NCI-H1930 (cell line): ENCODE results near the gene POM121C.
"Not testable (repeated sequence)": the region's sequence is repeated elsewhere in the genome, so short reads cannot be mapped to it uniquely, and the experiment has no call there.

ENCODE experiments used
- DNase-seq, 2 experiments: peaks; one replicate each; lab custom pipeline; 2025; lab: John Stamatoyannopoulos, UW

Gene POM121C

GRCh38 chr7:75423481-75423880 lies 62.6 kb downstream of the POM121C start:
- DNase-seq, result not testable (repeated sequence)

GRCh38 chr7:75421798-75422710 lies 64.0 kb downstream of the POM121C start:
- not testable (repeated sequence) for DNase-seq

DNA sequence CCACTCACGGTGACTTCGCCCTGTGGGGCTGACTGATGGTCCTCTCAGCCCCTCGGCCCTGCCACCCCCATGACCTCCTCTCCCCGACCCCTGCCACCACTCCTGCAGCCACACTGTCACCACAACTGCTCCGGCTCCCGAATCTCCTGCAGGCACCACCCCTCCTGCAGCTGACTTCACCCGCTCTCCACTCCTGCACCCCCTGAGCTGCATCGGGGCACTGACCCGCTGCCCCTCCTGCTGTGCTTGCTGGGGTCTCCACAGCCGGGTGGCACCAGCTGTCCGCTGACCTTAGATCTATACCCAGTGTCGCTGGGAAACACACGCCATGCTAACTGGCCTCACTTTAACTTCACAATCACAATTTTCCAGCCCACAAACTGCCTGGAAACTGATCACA lies 65.9 kb downstream of the POM121C start:
- not testable (repeated sequence) for DNase-seq

DNA sequence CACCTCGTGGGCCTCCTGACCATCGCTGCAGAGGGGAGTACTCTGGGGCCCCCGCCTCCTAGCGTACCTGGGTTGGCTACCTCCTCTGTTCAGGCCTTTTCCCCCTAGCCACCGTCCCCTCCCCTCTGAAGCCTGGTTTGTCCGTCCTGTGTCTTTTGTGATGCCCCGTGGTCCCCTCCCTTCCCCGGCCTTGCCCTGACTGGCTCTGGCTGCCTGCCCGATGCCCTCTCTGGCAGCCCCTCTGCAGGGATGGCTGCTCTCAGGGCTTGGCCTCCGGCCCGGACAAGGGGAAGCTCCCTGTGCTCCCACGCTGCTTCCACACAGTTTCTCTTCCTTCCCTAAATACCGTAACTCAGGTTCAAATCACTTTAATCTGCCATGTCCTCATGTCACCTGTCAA lies 66.4 kb downstream of the POM121C start:
- DNase-seq, result not testable (repeated sequence)

DNA sequence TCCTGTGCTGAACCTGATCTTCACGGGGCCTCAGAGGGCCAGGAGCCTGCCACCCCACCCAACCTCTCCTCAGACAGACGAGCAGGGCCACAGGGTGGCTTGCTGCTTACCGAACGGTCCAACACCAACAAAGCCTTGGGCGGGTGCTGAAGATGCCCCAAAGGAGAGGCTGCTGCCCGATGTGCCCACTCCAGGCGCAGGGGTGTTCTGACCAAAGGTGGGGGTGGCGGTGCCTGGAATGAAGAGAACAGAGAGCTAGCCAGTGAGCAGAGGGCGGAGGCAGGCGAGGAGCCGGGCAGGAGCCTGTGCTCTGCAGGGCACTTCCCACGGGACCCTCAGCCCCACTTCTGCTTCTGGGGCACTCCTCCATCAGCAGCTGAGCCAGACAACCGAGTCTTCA lies 66.9 kb downstream of the POM121C start:
- not testable (repeated sequence) for DNase-seq

GRCh38 chr7:75418292-75418858 lies 67.7 kb downstream of the POM121C start:
- not testable (repeated sequence) for DNase-seq

GRCh38 chr7:75416787-75417186 lies 69.3 kb downstream of the POM121C start:
- not testable (repeated sequence) for DNase-seq

GRCh38 chr7:75415829-75416373 lies 70.2 kb downstream of the POM121C start:
- not testable (repeated sequence) for DNase-seq

- not testable (repeated sequence) for DNase-seq
Measured at GRCh38 chr7:75415428-75415817, 70.7 kb downstream of the POM121C start.

- not testable (repeated sequence) for DNase-seq
Measured at GRCh38 chr7:75414708-75415427, 71.2 kb downstream of the POM121C start.

GRCh38 chr7:75414204-75414603 lies 71.9 kb downstream of the POM121C start:
- not testable (repeated sequence) for DNase-seq

GRCh38 chr7:75410823-75411173 lies 75.3 kb downstream of the POM121C start:
- not testable (repeated sequence) for DNase-seq

- DNase-seq, result not testable (repeated sequence)
Measured at GRCh38 chr7:75409880-75410822, 75.9 kb downstream of the POM121C start.

DNA sequence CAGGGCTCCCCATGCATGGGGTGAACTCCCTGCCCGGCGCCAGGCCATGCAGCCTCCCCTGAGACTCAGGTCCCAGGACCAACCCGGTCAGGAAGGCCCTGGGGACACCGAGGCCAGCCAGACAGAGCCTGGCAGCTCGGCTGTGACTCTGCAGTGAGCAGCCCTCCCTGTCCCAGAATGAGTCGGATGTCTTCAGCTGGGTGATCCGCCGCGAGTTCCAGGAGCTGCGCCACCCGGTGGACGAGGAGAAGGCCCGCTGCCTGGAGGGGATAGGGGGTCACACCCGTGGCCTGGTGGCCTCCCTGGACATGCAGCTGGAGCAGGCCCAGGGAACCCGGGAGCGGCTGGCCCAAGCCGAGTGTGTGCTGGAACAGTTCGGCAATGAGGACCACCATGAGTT lies 81.4 kb downstream of the POM121C start:
- DNase-seq, result not testable (repeated sequence)

GRCh38 chr7:75403455-75404443 lies 82.3 kb downstream of the POM121C start:
- not testable (repeated sequence) for DNase-seq

- DNase-seq, result not testable (repeated sequence)
Measured at GRCh38 chr7:75400575-75400974, 85.5 kb downstream of the POM121C start.

DNA sequence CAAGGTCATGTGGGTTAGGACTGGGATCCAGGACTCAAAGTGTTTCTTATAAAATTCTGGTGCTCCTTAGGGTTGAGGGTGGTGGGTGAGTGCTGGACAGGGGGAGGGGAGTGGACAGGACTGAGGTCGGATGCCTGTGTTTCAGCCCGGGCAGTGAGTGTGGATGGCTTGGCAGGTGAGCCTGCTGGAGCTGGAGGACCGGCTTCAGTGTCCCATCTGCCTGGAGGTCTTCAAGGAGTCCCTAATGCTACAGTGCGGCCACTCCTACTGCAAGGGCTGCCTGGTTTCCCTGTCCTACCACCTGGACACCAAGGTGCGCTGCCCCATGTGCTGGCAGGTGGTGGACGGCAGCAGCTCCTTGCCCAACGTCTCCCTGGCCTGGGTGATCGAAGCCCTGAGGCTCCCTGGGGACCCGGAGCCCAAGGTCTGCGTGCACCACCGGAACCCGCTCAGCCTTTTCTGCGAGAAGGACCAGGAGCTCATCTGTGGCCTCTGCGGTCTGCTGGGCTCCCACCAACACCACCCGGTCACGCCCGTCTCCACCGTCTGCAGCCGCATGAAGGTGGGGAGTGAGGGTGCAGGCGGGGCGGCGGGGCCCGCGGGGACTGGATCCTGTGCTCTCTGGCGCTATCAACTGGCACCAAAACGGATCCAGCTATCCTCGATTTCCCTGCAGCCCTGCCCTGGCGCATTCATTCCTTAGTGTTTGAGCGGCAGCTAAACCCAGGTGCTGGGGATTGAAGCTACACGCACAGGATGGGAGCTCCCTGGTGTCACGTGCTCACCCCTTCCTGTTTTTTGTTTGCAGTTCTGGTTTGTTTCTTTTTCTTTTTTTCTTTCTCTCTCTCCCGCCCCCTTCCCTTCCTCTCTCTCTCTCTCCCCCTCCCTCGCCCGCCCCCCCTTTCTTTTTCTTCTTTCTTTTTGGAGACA lies 87.1 kb downstream of the POM121C start:
- not testable (repeated sequence) for DNase-seq

GRCh38 chr7:75397865-75398264 lies 88.2 kb downstream of the POM121C start:
- not testable (repeated sequence) for DNase-seq

DNA sequence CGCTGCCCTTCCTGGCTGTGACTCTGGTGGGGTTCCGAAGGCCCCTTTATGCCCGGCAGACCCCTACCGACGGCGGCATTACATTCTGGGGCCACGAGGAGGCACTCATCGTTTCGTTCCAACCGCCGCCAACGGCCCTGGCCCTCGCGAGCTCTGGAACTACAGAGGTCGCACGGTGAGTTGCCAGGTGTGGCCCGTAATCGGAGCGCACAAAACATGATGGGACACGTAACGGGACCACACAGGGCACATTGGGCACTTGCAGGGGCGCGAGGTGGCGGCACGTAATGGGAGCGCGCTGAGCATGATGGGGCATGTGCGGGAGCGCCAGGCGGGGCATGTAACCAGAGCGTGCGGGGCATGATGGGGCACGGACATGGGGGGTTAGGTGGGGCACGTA lies 90.8 kb downstream of the POM121C start, which contains the start of gene TRIM73:
Gene TRIM73, plus strand, starts transcription at position 301 of the 400 bp plus-strand sequence. CDS start 3,305 bp downstream, outside the sequence.
- DNase-seq, result not testable (repeated sequence)
